K562 (cell line): ENCODE results near the gene ERC2. TPM values are rescaled to one million over a fixed set of nuclear protein-coding genes. Genes with fewer than 3 reads are reported as not detected.

ENCODE experiments used
- BHLHE40 ChIP-seq: IDR thresholded peaks from 2 replicates; pipeline ENCODE4 v1.6.1; 2011; ENCODE audit warnings: low read length, improper control_type of control experiment
- E2F6 ChIP-seq, 2 experiments: IDR thresholded peaks; 2 replicates each; pipeline ENCODE4 v1.6.1; 2011; ENCODE audit warnings: borderline replicate concordance in 1 of 2, control low read depth in 1 of 2, low read depth in 1 of 2, low read length in 1 of 2, mild to moderate bottlenecking in 1 of 2, mixed read lengths in 1 of 2, moderate library complexity in 1 of 2; ENCODE audit not compliant: insufficient read depth in 1 of 2, insufficient read length in 1 of 2, poor library complexity in 1 of 2, severe bottlenecking in 1 of 2; ENCODE audit errors: extremely low read depth in 1 of 2
- MGA ChIP-seq: fragments of 450-650 bp; IDR thresholded peaks from 2 replicates; pipeline ENCODE4 v1.6.1; 2016; ENCODE audit warnings: mild to moderate bottlenecking, moderate library complexity
- RAD51 ChIP-seq: fragments of 450-650 bp; IDR thresholded peaks from 2 replicates; pipeline ENCODE4 v1.7.1; 2016; ENCODE audit warnings: low read depth, mild to moderate bottlenecking, borderline replicate concordance
- TFE3 ChIP-seq: fragments of 450-650 bp; formaldehyde crosslinking; IDR thresholded peaks from 2 replicates; pipeline ENCODE4 v1.4.0; 2020; ENCODE audit warnings: mild to moderate bottlenecking, mixed read lengths
- polyA plus RNA-seq, 8 experiments: library from polyadenylated mRNA; depleted of rRNA in 4 of 8; stranded (reverse) in 5 of 8; unstranded in 3 of 8; fragments of >200 nt; fragmentation: Nextera tagmentation in 2 of 8; fragmentation: Illumina TruSeq in 1 of 8; extraction: Ambion mirVana in 2 of 8; extraction: Trizol in 1 of 8; gene quantifications; 2 replicates each; pipeline versions ENCODE4 v1.2.1 to v1.2.3, GENCODE V29; 2011 to 2014; ENCODE audit warnings: inconsistent platforms in 1 of 8, missing spikeins in 1 of 8
- total RNA-seq, 7 experiments: library from RNA; depleted of rRNA in 6 of 7; stranded (reverse); fragments of >200 nt in 6 of 7; fragmentation: Illumina TruSeq in 2 of 7; extraction: Trizol in 2 of 7; gene quantifications; 2 replicates each; pipeline versions ENCODE4 v1.2.1 to v1.2.3, GENCODE V29; 2011 to 2021; ENCODE audit warnings: low replicate concordance in 1 of 7

The ERC2 gene
- total and polyA plus RNA-seq, 9 of the 15 experiments (the other 6 are each of a cell fraction or from before 2014, with no cell fraction given), result 0.04 to 0.18 (median 0.07) TPM; not detected in 2

- TF ChIP-seq MGA (peak; percentile 75), TFE3 (CRISPR knock-in tag) (peak; percentile 63), BHLHE40 (0 out of 2 replicates have a peak, but pooled peaks have one; percentile 14), E2F6 (IDR thresholded peaks at IDR 0.05; ENCODE audit: borderline replicate concordance in 1 of 2, extremely low read depth in 1 of 2, insufficient read depth in 1 of 2, insufficient read length in 1 of 2, low read depth in 1 of 2, low read length in 1 of 2, poor library complexity in 1 of 2, severe bottlenecking in 1 of 2) (peak; percentile 25 to 31), RAD51 (peak; percentile 78; the same call in 1 of the 2 replicates)
These were observed 59.5 kb downstream of the ERC2 start (continued) for GRCh38 chr3:56408761-56409196.
